Thoracic aorta (tissue), 2 donors: ENCODE measurements around the gene PPP1CB. TPM values are rescaled to one million over a fixed set of nuclear protein-coding genes. Genes with fewer than 3 reads are reported as not detected.
A peak's percentile ranks its signal among the peaks of the same experiment; 100 is the strongest.

Experiments used
- ATAC-seq: fragments of 150-250 bp; one replicate; pipeline ENCODE4 v1.8.0; 2017; ENCODE audit warnings: low read depth; ENCODE audit not compliant: insufficient number of reproducible peaks, low FRiP score
- DNase-seq: peaks from one replicate; pipeline ENCODE4 v3.0.0-alpha.2; 2020; ENCODE audit warnings: low spot score
- H3K27ac ChIP-seq, 2 donors: fragments of 200-600 bp; sonication (generic); 1 replicate in 1 of 2; 2 replicates in 1 of 2; pipeline ENCODE4 v1.5.1; 2016; ENCODE audit warnings: mild to moderate bottlenecking in 2 of 2, moderate library complexity in 2 of 2
- H3K27me3 ChIP-seq: fragments of 200-600 bp; sonication (generic); replicated peaks from 2 replicates; pipeline ENCODE4 v1.6.0; 2016; ENCODE audit warnings: mild to moderate bottlenecking; ENCODE audit not compliant: insufficient read depth
- H3K36me3 ChIP-seq: fragments of 200-600 bp; sonication (generic); one replicate; pipeline ENCODE4 v1.5.1; 2016
- H3K4me1 ChIP-seq, 2 donors: fragments of 200-600 bp; sonication (generic); 1 replicate in 1 of 2; 2 replicates in 1 of 2; pipeline versions ENCODE4 v1.5.1 to v1.6.0; 2016; ENCODE audit warnings: low read depth in 2 of 2, mild to moderate bottlenecking in 1 of 2; ENCODE audit not compliant: control insufficient read depth in 1 of 2
- H3K4me3 ChIP-seq: fragments of 200-600 bp; sonication (generic); 2 replicates; pipeline ENCODE4 v1.5.1; 2016; ENCODE audit warnings: mild to moderate bottlenecking
- H3K9me3 ChIP-seq: fragments of 200-600 bp; sonication (generic); 2 replicates; pipeline ENCODE4 v1.5.1; 2016
- CTCF ChIP-seq: fragments of 200-600 bp; sonication (generic); IDR thresholded peaks from one replicate; pipeline ENCODE4 v1.5.1; 2019; ENCODE audit warnings: antibody characterized with exemption
- total RNA-seq, 2 donors: library from RNA; depleted of rRNA; stranded (reverse); fragments of >200 nt; gene quantifications; one replicate each; pipeline versions ENCODE4 v1.1.0 to v1.2.3, GENCODE V29; 2016

PPP1CB gene
- total RNA-seq, 2 donors from 2014 or later, result 326 to 585 TPM

GRCh38 chr2:28748941-28749340 is 2.7 kb upstream of the PPP1CB start:
- H3K27ac ChIP-seq, result peak overlapping the region; percentile 100
- TF ChIP-seq CTCF, result no peak
- DNase-seq, result no peak
- H3K27me3 ChIP-seq, result no peaks in the 10 kb centered on the region
- H3K36me3 ChIP-seq, result no peaks in the 10 kb centered on the region
- H3K4me1 ChIP-seq, result peaks cover 38 to 66% of the 10 kb centered on the region in 2 donors
- no peaks in the 10 kb centered on the region for H3K9me3 ChIP-seq
- ATAC-seq, result no peak
- H3K4me3 ChIP-seq, result no peak overlapping the region

DNA sequence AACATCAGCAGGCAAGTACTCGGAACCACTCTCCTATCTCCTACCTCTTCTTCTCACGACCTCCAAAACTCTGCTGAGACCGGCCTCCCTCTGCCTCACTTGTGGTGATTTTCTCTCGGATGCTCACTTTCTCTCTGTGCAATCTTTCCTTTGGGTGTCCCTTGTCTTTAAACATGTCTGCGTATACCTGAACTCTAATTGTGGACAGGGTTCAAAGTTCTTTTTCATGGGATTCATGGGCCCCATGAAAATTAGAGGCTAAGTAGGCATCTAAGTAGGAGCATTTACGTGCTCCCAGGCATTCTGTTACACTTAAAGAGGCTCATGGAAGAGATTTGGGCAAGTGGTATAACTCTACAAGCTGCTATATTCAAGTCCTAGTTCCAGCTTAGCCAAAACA is 2.1 kb upstream of the PPP1CB start:
- Histone ChIP-seq H3K9me3 (no peaks in the 10 kb centered on the region), H3K36me3 (no peaks in the 10 kb centered on the region), H3K27me3 (no peaks in the 10 kb centered on the region), H3K4me1 (peaks cover 39 to 60% of the 10 kb centered on the region in 2 donors), H3K4me3 (no peak overlapping the region), H3K27ac (peak overlapping the region; percentile 100)
- DNase-seq (no peak), ATAC-seq (no peak)
- no peak for TF ChIP-seq CTCF

GRCh38 chr2:28750316-28751251 is 1.0 kb upstream of the PPP1CB start:
- no peaks in the 10 kb centered on the region for H3K36me3 ChIP-seq
- peak overlapping the region; percentile 100 for H3K27ac ChIP-seq
- no peak for TF ChIP-seq CTCF
- no peak for DNase-seq
- peak overlapping the region; percentile 99 for H3K4me3 ChIP-seq
- peak; percentile 0 for ATAC-seq
- H3K27me3 ChIP-seq, result no peaks in the 10 kb centered on the region
- H3K4me1 ChIP-seq, result peaks cover 43 to 49% of the 10 kb centered on the region in 2 donors
- H3K9me3 ChIP-seq, result no peaks in the 10 kb centered on the region

DNA sequence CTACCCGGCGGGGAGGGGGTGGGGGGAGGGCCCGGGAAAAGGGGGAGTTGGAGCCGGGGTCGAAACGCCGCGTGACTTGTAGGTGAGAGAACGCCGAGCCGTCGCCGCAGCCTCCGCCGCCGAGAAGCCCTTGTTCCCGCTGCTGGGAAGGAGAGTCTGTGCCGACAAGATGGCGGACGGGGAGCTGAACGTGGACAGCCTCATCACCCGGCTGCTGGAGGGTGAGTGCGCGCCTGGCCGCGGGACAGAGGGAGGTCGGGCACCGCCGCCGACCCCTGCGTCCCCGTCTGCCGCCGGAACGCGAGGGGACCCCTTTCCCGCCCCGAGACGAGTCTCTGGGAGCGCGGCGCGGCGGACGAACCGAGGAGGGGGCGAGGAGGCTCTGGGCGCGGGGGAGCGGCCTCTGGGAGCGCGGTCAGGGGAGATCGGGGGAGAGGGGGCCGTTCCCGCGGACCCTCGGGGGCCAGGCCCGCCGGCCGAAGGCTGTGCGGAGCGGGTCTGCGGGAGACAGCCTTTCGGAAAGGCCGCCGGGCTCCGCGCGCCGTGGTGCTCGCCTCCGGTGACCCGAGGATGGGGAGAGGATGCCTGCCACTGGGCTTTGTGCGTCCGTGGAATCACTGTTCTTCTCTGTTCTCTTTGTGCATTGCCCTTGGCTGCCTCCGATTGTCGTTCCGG is 463 bp downstream of the PPP1CB start:
- Histone ChIP-seq H3K27me3 (no peaks in the 10 kb centered on the region), H3K9me3 (no peaks in the 10 kb centered on the region), H3K27ac (peak overlapping the region; percentile 100), H3K36me3 (no peaks in the 10 kb centered on the region), H3K4me1 (peaks cover 34 to 45% of the 10 kb centered on the region in 2 donors), H3K4me3 (peak overlapping the region; percentile 99)
- TF ChIP-seq CTCF, result no peak
- ATAC-seq (no peak), DNase-seq (no peak)
